ENCODE data around the gene CUL2. TPM values are rescaled to one million over a fixed set of nuclear protein-coding genes. Genes with fewer than 3 reads are reported as not detected.
A peak's percentile ranks its signal among the peaks of the same experiment; 100 is the strongest.

Gene CUL2
- total RNA-seq: 28.2 TPM
- long read RNA-seq, full-length matches to known transcripts: 24 of 43 reads
- long read RNA-seq, partial matches to known transcripts: 13 of 43 reads
- long read RNA-seq, other reads (novel, unspliced or antisense): 6 of 43 reads

- DNase-seq (ENCODE audit: low spot score): peak; percentile 97
Measured at GRCh38 chr10:35090162-35090954, at the start of gene CUL2. Gene CUL2 (minus strand): TSS chr10:35090341. CDS start chr10:35071317, 19,024 bp downstream.

GRCh38 chr10:35136263-35136815, 46.2 kb upstream of the CUL2 start:
- DNase-seq (ENCODE audit: low spot score): no peak

DNA sequence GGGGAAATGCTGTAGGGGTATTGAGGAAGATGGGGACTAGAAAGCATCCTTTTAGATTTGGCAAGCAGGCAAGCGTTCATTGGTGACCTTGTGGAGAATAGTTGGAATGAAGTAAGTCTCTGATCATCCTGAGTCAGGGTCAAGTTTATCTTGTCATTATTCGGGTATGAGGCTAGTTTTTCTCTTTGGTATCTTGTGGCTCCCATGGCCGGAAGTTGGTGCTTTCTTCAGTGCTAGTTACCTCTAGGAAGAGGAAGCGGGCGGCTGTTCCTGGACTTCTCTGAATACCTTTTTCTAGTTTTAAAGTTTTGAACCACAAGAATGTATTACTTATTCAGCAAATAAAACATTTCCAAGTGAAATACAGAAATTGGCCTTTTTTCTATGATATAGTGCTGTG, 45.7 kb upstream of the CUL2 start:
- DNase-seq (ENCODE audit: low spot score): no peak

GRCh38 chr10:35133586-35133985, 43.4 kb upstream of the CUL2 start:
- no peak for DNase-seq (ENCODE audit: low spot score)

DNA sequence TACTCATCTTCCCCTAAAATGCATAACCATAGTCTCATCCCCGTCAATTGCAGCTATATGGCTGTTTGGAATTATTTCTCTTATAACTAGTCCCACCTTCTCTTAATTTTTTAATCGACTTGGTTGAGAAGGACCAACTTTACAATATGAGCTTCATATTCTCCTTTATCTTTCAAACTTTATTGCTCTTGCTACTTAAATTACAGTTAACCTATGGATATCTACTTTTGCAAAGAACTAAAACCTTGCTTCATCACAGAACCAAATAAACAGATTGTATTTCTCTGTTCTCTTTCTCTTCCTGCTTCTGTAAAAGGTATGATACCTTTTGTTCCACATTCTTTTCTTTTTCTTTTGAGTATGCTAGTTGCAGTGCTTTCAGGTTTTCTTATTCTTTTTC, 42.6 kb upstream of the CUL2 start:
- no peak for DNase-seq (ENCODE audit: low spot score)

DNA sequence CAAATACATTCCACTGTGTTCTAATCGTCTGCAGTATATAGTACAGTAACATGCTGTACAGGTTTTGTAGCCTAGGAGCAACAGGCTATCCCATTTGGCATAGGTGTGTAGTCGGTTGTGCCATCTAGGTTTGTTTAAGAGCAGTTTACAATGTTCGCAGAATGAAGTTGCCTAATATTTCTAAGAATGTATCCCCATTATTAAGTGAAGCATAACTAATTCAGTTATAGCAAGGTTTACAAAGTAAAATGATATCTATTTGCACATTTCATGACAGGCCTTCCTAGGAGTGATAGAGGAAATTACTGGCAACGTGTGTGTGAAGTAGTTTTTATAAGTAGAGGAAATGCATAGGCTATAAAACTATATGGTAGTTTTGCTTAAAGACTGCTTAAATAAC, 40.5 kb upstream of the CUL2 start:
- DNase-seq (ENCODE audit: low spot score): no peak

- no peak for DNase-seq (ENCODE audit: low spot score)
Measured at GRCh38 chr10:35129185-35129674, 39.1 kb upstream of the CUL2 start.

DNA sequence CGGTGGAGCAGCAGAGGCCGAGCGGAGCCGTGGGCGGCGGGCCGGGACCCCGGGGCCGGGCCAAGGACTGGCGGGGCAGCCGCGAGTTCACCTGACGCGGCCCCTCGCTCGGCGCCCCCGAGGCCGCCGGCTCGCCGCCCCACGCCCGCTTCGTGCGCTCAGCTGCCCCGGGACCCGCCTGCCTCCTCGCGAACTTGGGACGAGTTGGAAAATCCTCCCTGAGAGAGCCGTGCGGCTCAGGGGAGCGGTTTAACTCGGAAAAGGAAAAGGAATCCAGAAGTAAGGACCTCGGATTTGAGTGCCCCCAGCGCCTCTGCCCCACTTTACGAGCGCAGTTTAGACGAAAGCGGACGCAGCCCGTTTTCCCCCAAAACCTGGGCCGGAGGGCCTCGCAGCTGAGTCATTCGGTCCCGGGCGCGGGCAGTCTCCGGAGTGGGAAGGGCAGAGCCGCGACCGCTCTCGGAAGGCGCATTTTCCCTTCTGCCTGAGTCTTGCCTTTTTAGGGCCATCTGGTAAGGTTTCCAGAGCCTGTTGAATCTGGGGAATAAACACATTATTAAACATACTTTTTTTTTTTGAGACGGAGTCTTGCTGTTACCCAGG, 37.2 kb upstream of the CUL2 start:
- DNase-seq (ENCODE audit: low spot score): peak; percentile 94

GRCh38 chr10:35126530-35127288, 36.6 kb upstream of the CUL2 start, which contains the start of gene CREM:
Gene CREM (plus strand): TSS chr10:35126846. CDS start chr10:35137836, 10,990 bp downstream.
- peak; percentile 99 for DNase-seq (ENCODE audit: low spot score)

GRCh38 chr10:35126062-35126529, 36.0 kb upstream of the CUL2 start:
- DNase-seq (ENCODE audit: low spot score): no peak

DNA sequence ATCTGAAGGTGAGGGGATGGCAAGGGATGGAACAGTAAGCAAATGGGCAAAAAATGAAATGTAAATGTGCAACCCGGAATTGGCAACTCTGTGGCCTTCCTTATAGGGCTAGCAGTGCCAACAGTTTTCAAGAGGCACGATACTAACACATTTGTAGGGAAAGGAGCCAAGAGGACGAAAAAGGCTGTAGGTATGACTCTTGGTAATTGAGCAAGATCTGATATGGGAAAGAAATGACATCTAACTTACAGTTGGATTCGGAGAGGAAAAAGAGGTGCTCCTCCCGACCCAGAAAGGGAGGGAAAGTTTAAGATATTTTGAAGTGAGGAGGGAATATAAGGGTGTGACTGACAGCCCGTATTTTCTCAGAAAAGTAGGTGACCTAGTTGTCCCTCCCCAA, 34.4 kb upstream of the CUL2 start:
- no peak for DNase-seq (ENCODE audit: low spot score)

- DNase-seq (ENCODE audit: low spot score): no peak
Measured at GRCh38 chr10:35119378-35119777, 29.2 kb upstream of the CUL2 start.

DNA sequence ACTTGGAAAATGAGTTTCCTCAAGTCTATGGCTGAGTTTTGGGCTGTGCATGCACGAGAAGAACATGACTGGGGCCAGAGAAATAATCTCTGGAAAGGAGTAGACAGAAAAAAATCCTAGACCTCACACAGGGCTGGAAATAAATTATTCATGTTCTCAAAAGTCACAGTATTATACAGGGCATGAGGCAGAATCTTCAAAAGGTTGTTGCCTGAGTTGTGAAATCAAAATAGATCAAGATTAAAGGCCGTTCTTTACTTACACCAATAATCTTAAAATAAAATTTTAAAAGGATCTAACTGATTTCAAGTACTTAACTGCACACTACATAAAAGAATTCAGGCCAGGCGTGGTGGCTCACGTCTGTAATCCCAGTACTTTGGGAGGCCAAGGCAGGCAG, 22.4 kb upstream of the CUL2 start:
- no peak for DNase-seq (ENCODE audit: low spot score)

DNA sequence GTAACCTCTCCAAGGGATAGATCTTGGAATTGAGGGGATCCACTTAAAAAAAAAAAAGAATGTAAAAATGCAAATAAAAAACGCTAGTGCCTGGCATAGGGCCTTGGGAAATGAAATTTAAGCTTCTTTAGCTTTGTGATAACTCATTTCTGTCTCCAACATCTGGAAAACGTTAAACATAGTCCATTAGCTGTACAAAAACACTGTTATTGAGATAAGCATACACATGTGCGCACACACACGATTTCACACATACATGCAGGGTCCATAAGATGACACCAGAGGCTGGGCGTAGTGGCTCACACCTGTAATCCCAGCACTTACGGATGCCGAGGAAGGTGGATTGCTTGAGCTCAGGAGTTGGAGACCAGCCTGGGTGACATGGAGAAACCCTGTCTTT, 13.7 kb upstream of the CUL2 start:
- no peak for DNase-seq (ENCODE audit: low spot score)

- DNase-seq (ENCODE audit: low spot score): no peak
Measured at GRCh38 chr10:35097510-35097909, 7.4 kb upstream of the CUL2 start.

- no peak for DNase-seq (ENCODE audit: low spot score)
Measured at GRCh38 chr10:35096312-35096711, 6.2 kb upstream of the CUL2 start.

DNA sequence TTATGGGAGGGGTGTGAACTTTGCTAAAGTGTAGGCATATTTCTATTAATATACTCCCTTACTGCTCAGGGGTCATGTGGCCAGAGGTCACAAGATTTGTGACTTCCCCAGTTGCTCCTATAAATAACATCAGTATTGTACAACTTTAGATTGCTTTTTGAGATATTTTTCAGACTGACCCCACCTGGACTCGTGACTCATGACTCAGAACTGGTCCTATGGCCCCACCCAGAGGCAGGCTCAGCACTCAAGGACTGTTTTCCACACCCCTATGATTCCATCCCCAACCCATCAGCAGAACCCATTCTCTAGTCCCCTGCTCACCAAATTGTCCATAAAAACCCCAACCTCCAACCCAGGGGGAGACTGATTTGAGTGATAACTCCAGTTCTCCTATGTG, 2.7 kb upstream of the CUL2 start:
- DNase-seq (ENCODE audit: low spot score): no peak

- DNase-seq (ENCODE audit: low spot score): no peak
Measured at GRCh38 chr10:35091994-35092790, 2.1 kb upstream of the CUL2 start.

- DNase-seq (ENCODE audit: low spot score): no peak
Measured at GRCh38 chr10:35089611-35090161, 455 bp downstream of the CUL2 start.

- no peak for DNase-seq (ENCODE audit: low spot score)
Measured at GRCh38 chr10:35083242-35083641, 6.9 kb downstream of the CUL2 start.

Measured in mesenteric fat pad (tissue), 1 donor.